Gastroesophageal sphincter (tissue), 3 donors: ENCODE measurements around the gene GRK7.

ENCODE experiments used
- EP300 ChIP-seq: sonication (generic); formaldehyde crosslinking; IDR thresholded peaks from one replicate; pipeline ENCODE4 v1.6.1; 2017; ENCODE audit warnings: antibody characterized with exemption, mild to moderate bottlenecking
- POLR2A ChIP-seq, 2 donors: fragments of 450-650 bp; IDR thresholded peaks; one replicate each; pipeline ENCODE4 v1.6.1; 2017; ENCODE audit warnings: antibody characterized with exemption in 2 of 2, mild to moderate bottlenecking in 2 of 2, moderate library complexity in 1 of 2
- POLR2AphosphoS5 ChIP-seq: sonication (generic); formaldehyde crosslinking; IDR thresholded peaks from one replicate; pipeline ENCODE4 v1.6.1; 2017; ENCODE audit warnings: antibody characterized with exemption
- TF ChIP-seq, protein P1 (sequence below), 4 experiments: fragments of 200-600 bp in 2 of 4; fragments of 450-650 bp in 2 of 4; sonication (generic) in 1 of 4; IDR thresholded peaks; one replicate each; pipeline ENCODE4 v1.5.1; 2017 to 2019; ENCODE audit warnings: antibody characterized with exemption in 4 of 4, mild to moderate bottlenecking in 2 of 4, moderate library complexity in 2 of 4

DNA sequence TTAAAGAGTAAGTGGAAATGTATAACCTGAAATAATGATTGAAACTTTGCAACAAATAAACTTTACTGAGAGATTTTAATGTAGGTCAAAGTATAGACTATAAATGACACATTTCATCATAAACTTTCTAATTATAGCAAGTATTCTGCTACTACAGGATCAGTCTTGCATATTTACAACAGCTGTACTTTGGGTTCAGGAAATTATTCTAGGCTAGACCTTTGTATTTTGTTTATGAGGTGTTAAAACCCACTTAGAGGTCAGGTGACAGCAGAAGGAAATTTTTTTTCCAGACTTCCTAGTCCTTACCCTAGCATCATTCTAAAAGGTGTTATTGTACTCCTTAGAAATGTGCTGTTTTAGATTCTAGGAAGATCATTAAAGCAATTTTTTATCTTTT is 22.9 kb upstream of the GRK7 start:
- TF ChIP-seq, protein P1, sequence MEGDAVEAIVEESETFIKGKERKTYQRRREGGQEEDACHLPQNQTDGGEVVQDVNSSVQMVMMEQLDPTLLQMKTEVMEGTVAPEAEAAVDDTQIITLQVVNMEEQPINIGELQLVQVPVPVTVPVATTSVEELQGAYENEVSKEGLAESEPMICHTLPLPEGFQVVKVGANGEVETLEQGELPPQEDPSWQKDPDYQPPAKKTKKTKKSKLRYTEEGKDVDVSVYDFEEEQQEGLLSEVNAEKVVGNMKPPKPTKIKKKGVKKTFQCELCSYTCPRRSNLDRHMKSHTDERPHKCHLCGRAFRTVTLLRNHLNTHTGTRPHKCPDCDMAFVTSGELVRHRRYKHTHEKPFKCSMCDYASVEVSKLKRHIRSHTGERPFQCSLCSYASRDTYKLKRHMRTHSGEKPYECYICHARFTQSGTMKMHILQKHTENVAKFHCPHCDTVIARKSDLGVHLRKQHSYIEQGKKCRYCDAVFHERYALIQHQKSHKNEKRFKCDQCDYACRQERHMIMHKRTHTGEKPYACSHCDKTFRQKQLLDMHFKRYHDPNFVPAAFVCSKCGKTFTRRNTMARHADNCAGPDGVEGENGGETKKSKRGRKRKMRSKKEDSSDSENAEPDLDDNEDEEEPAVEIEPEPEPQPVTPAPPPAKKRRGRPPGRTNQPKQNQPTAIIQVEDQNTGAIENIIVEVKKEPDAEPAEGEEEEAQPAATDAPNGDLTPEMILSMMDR (IDR thresholded peaks at IDR 0.05): no peak
- TF ChIP-seq POLR2AphosphoS5 (no peak), POLR2A (IDR thresholded peaks at IDR 0.05) (no peak), EP300 (no peak)
